GM23338 (cell line): Measurements from ENCODE around the gene COPS4. TPM values are rescaled to one million over a fixed set of nuclear protein-coding genes. Genes with fewer than 3 reads are reported as not detected.

Experiments used
- ATAC-seq: fragments of 200-7000 bp; cut with Tn5 transposase; 3 replicates; pipeline ENCODE4 v1.9.1; 2020
- DNase-seq: peaks from one replicate; pipeline ENCODE4 v3.0.0-alpha.2; 2015; ENCODE audit warnings: low spot score
- H2AFZ ChIP-seq: fragments of 200-600 bp; sonication (generic); 2 replicates; pipeline ENCODE4 v1.8.0; 2016; ENCODE audit warnings: antibody characterized with exemption, mild to moderate bottlenecking, moderate library complexity
- H3F3A ChIP-seq: fragments of 200-600 bp; sonication (generic); replicated peaks from 2 replicates; pipeline ENCODE4 v1.8.0; 2017; ENCODE audit warnings: antibody characterized with exemption, mixed run types, low read depth
- H3K27ac ChIP-seq: fragments of 200-600 bp; sonication (generic); 2 replicates; pipeline ENCODE4 v1.6.1; 2016; ENCODE audit warnings: low read depth
- H3K27me3 ChIP-seq: fragments of 200-600 bp; sonication (generic); 2 replicates; pipeline ENCODE4 v1.8.0; 2016; ENCODE audit warnings: mild to moderate bottlenecking, mixed run types, moderate library complexity; ENCODE audit not compliant: insufficient read depth
- H3K36me3 ChIP-seq: fragments of 200-600 bp; sonication (generic); 2 replicates; pipeline ENCODE4 v1.8.0; 2016; ENCODE audit warnings: mild to moderate bottlenecking; ENCODE audit not compliant: insufficient read depth
- H3K4me1 ChIP-seq: fragments of 200-600 bp; sonication (generic); 2 replicates; pipeline ENCODE4 v1.8.0; 2016; ENCODE audit warnings: mild to moderate bottlenecking, moderate library complexity; ENCODE audit not compliant: insufficient read depth
- H3K4me2 ChIP-seq: fragments of 200-600 bp; sonication (generic); 2 replicates; pipeline ENCODE4 v1.7.1; 2017; ENCODE audit warnings: mixed run types
- H3K4me3 ChIP-seq: fragments of 200-600 bp; sonication (generic); 2 replicates; pipeline ENCODE4 v1.6.1; 2016; ENCODE audit warnings: mixed run types
- H3K79me2 ChIP-seq: fragments of 200-600 bp; sonication (generic); replicated peaks from 2 replicates; pipeline ENCODE4 v1.8.0; 2017; ENCODE audit warnings: mild to moderate bottlenecking; ENCODE audit not compliant: insufficient read depth
- H3K9me2 ChIP-seq: fragments of 200-600 bp; sonication (generic); 2 replicates; pipeline ENCODE4 v1.8.0; 2017; ENCODE audit not compliant: insufficient read depth
- H4K20me1 ChIP-seq: fragments of 200-600 bp; sonication (generic); replicated peaks from 2 replicates; pipeline ENCODE4 v1.8.0; 2017; ENCODE audit warnings: mild to moderate bottlenecking; ENCODE audit not compliant: insufficient read depth
- H3K27ac Mint-ChIP-seq: 2 replicates; pipeline ENCODE4 v1.8.0; 2020; ENCODE audit warnings: inconsistent platforms, mild to moderate bottlenecking, moderate library complexity, mixed read lengths
- H3K27me3 Mint-ChIP-seq: 3 replicates; pipeline ENCODE4 v1.8.0; 2022; ENCODE audit warnings: low read depth, mild to moderate bottlenecking, moderate library complexity, mixed read lengths, inconsistent platforms; ENCODE audit not compliant: insufficient read depth, poor library complexity
- H3K36me3 Mint-ChIP-seq: 3 replicates; pipeline ENCODE4 v1.8.0; 2021; ENCODE audit warnings: low read depth, mild to moderate bottlenecking, inconsistent platforms, moderate library complexity, mixed read lengths
- H3K4me1 Mint-ChIP-seq: 3 replicates; pipeline ENCODE4 v1.8.0; 2020; ENCODE audit warnings: mild to moderate bottlenecking, inconsistent platforms, mixed read lengths
- H3K4me3 Mint-ChIP-seq: 3 replicates; pipeline ENCODE4 v1.8.0; 2021; ENCODE audit warnings: moderate library complexity, mild to moderate bottlenecking, inconsistent platforms, mixed read lengths
- H3K9me3 Mint-ChIP-seq: 3 replicates; pipeline ENCODE4 v1.8.0; 2020; ENCODE audit warnings: moderate library complexity, mild to moderate bottlenecking, inconsistent platforms, mixed read lengths
- CREB1 ChIP-seq: fragments of 250-450 bp; sonication (Bioruptor Pico); IDR thresholded peaks from 2 replicates; pipeline ENCODE4 v1.5.0; 2020; ENCODE audit warnings: low read depth, mild to moderate bottlenecking, moderate library complexity
- CTCF ChIP-seq, 2 experiments: fragments of 200-600 bp in 1 of 2; sonication (generic) in 1 of 2; conservative IDR thresholded peaks; 2 replicates each; pipeline versions ENCODE4 v1.5.1 to v1.6.1; 2016 to 2017; ENCODE audit warnings: antibody characterized with exemption in 2 of 2, low read depth in 2 of 2, mild to moderate bottlenecking in 2 of 2, moderate library complexity in 1 of 2
- ETS1 ChIP-seq: IDR thresholded peaks from 2 replicates; pipeline ENCODE4 v1.6.1; 2016; ENCODE audit warnings: antibody characterized with exemption
- EZH2 ChIP-seq: fragments of 200-600 bp; sonication (generic); IDR thresholded peaks from one replicate; pipeline ENCODE4 v1.8.0; 2017; ENCODE audit warnings: antibody characterized with exemption, mild to moderate bottlenecking, low read depth; ENCODE audit not compliant: unreplicated experiment
- JUNB ChIP-seq: IDR thresholded peaks from one replicate; pipeline ENCODE4 v1.6.1; 2016; ENCODE audit warnings: antibody characterized with exemption; ENCODE audit not compliant: unreplicated experiment
- NANOG ChIP-seq: IDR thresholded peaks from 2 replicates; pipeline ENCODE4 v1.6.1; 2016; ENCODE audit warnings: antibody characterized with exemption, borderline replicate concordance
- POLR2AphosphoS5 ChIP-seq: IDR thresholded peaks from 2 replicates; pipeline ENCODE4 v1.6.1; 2016; ENCODE audit warnings: antibody characterized with exemption, low read depth
- REST ChIP-seq: IDR thresholded peaks from one replicate; pipeline ENCODE4 v1.6.1; 2018; ENCODE audit warnings: antibody characterized with exemption; ENCODE audit not compliant: unreplicated experiment
- STAT1 ChIP-seq: IDR thresholded peaks from one replicate; pipeline ENCODE4 v1.6.1; 2016; ENCODE audit warnings: antibody characterized with exemption; ENCODE audit not compliant: unreplicated experiment
- ZNF114 ChIP-seq: fragments of 250-450 bp; sonication (Bioruptor Pico); IDR thresholded peaks from 2 replicates; pipeline ENCODE4 v1.5.0; 2020; ENCODE audit warnings: mild to moderate bottlenecking, moderate library complexity
- ZNF331 ChIP-seq: fragments of 250-450 bp; sonication (Bioruptor Pico); IDR thresholded peaks from 2 replicates; pipeline ENCODE4 v1.5.0; 2020; ENCODE audit warnings: low read depth, mild to moderate bottlenecking, moderate library complexity
- polyA plus RNA-seq: library from polyadenylated mRNA; unstranded; fragments of >200 nt; fragmentation: Nextera tagmentation; extraction: Ambion mirVana; gene quantifications from 2 replicates; pipeline ENCODE4 v1.2.1, GENCODE V29; 2016
- total RNA-seq: library from RNA; depleted of rRNA; stranded (reverse); fragments of >200 nt; shearing (Covaris generic); gene quantifications from 2 replicates; pipeline ENCODE4 v1.2.3, GENCODE V29; 2014

Gene COPS4
- total and polyA plus RNA-seq, 2 experiments from 2014 or later = 23.7 to 46.6 TPM

- no peaks in the 10 kb centered on the region; the same call in 2 of the 3 replicates for H3K36me3 Mint-ChIP-seq
- no peak overlapping the region for H3K27ac ChIP-seq
- peaks cover 12% of the 10 kb centered on the region; the same call in 1 of the 2 replicates for H3F3A ChIP-seq
- H3K79me2 ChIP-seq = peaks cover 30% of the 10 kb centered on the region
- no peak for TF ChIP-seq ZNF114 (CRISPR knock-in tag)
- TF ChIP-seq REST = no peak
- no peak for TF ChIP-seq JUNB
- TF ChIP-seq STAT1 = no peak
- TF ChIP-seq NANOG = no peak
- no peak for TF ChIP-seq CREB1 (CRISPR knock-in tag)
- TF ChIP-seq ZNF331 (CRISPR knock-in tag) = no peak
- no peak for TF ChIP-seq POLR2AphosphoS5
- no peak for TF ChIP-seq ETS1
- peaks cover 4% of the 10 kb centered on the region for H4K20me1 ChIP-seq
- ATAC-seq (no peak), DNase-seq (peak; percentile 21)
- H2AFZ ChIP-seq = no peak overlapping the region; the same call in 1 of the 2 replicates
- H3K27me3 Mint-ChIP-seq = peaks cover 20% of the 10 kb centered on the region
- H3K36me3 ChIP-seq = no peaks in the 10 kb centered on the region
- H3K9me2 ChIP-seq = no peaks in the 10 kb centered on the region
- H3K4me3 ChIP-seq = peak overlapping the region; percentile 85
- H3K4me1 Mint-ChIP-seq = peaks cover 28% of the 10 kb centered on the region
- H3K4me2 ChIP-seq = peak overlapping the region; percentile 94
- no peaks in the 10 kb centered on the region for H3K9me3 Mint-ChIP-seq
- H3K4me1 ChIP-seq = peaks cover 18% of the 10 kb centered on the region
- peaks cover 15% of the 10 kb centered on the region for H3K27me3 ChIP-seq
- H3K4me3 Mint-ChIP-seq = peak overlapping the region; percentile 88
- no peak overlapping the region for H3K27ac Mint-ChIP-seq
Measured at GRCh38 chr4:83011689-83012199, 23.2 kb upstream of the COPS4 start.

GRCh38 chr4:83012200-83012686, 22.7 kb upstream of the COPS4 start:
- no peak overlapping the region for H3K27ac Mint-ChIP-seq
- peak overlapping the region; percentile 94 for H3K4me2 ChIP-seq
- no peaks in the 10 kb centered on the region for H3K36me3 ChIP-seq
- peaks cover 18% of the 10 kb centered on the region for H3K4me1 ChIP-seq
- ATAC-seq (peak; percentile 18), DNase-seq (peak; percentile 41)
- H3K4me3 ChIP-seq = peak overlapping the region; percentile 85
- no peaks in the 10 kb centered on the region for H3K9me3 Mint-ChIP-seq
- peaks cover 20% of the 10 kb centered on the region for H3K27me3 Mint-ChIP-seq
- H3K36me3 Mint-ChIP-seq = no peaks in the 10 kb centered on the region; the same call in 2 of the 3 replicates
- peaks cover 4% of the 10 kb centered on the region for H4K20me1 ChIP-seq
- peak overlapping the region; percentile 87 for H2AFZ ChIP-seq
- H3K79me2 ChIP-seq = peaks cover 30% of the 10 kb centered on the region
- H3K27me3 ChIP-seq = peaks cover 15% of the 10 kb centered on the region
- peaks cover 28% of the 10 kb centered on the region for H3K4me1 Mint-ChIP-seq
- no peak for TF ChIP-seq REST
- TF ChIP-seq EZH2 = peak; percentile 29
- TF ChIP-seq CTCF (conservative IDR thresholded peaks at IDR 0.05; ENCODE audit: low read depth in 2 of 2) = no peak
- TF ChIP-seq NANOG = no peak
- no peak for TF ChIP-seq ETS1
- no peak for TF ChIP-seq ZNF114 (CRISPR knock-in tag)
- no peak for TF ChIP-seq CREB1 (CRISPR knock-in tag)
- no peak for TF ChIP-seq JUNB
- peaks cover 12% of the 10 kb centered on the region; the same call in 1 of the 2 replicates for H3F3A ChIP-seq
- H3K4me3 Mint-ChIP-seq = peak overlapping the region; percentile 88
- no peaks in the 10 kb centered on the region for H3K9me2 ChIP-seq
- no peak overlapping the region for H3K27ac ChIP-seq
